ENCODE measurements around the gene USH1G.

USH1G gene

GRCh38 chr17:74904687-74905409 lies 18.2 kb downstream of the USH1G start:
- Histone ChIP-seq H3K9ac (no peak overlapping the region), H3K4me1 (peaks cover 19% of the 10 kb centered on the region), H3K4me2 (no peak overlapping the region), H3K36me3 (no peaks in the 10 kb centered on the region), H4K20me1 (no peaks in the 10 kb centered on the region), H3K4me3 (no peak overlapping the region), H3K27me3 (no peaks in the 10 kb centered on the region), H3K27ac (no peak overlapping the region), H3K9me3 (peaks cover 5% of the 10 kb centered on the region; the same call in 1 of the 2 replicates)
- no peak for TF ChIP-seq Cebpa-rat (IDR thresholded peaks at IDR 0.05)

GRCh38 chr17:74903671-74904070 lies 19.4 kb downstream of the USH1G start:
- Histone ChIP-seq H3K9ac (no peak overlapping the region), H3K9me3 (peaks cover 5% of the 10 kb centered on the region; the same call in 1 of the 2 replicates), H3K27me3 (no peaks in the 10 kb centered on the region), H3K4me3 (no peak overlapping the region), H3K4me1 (peaks cover 19% of the 10 kb centered on the region), H4K20me1 (no peaks in the 10 kb centered on the region), H3K27ac (no peak overlapping the region), H3K36me3 (no peaks in the 10 kb centered on the region), H3K4me2 (no peak overlapping the region)
- TF ChIP-seq Cebpa-rat (IDR thresholded peaks at IDR 0.05): no peak

- TF ChIP-seq Cebpa-rat (IDR thresholded peaks at IDR 0.05): no peak
- no peaks in the 10 kb centered on the region for H3K36me3 ChIP-seq
- no peaks in the 10 kb centered on the region for H3K27me3 ChIP-seq
- peaks cover 19% of the 10 kb centered on the region for H3K4me1 ChIP-seq
- no peaks in the 10 kb centered on the region for H4K20me1 ChIP-seq
- H3K27ac ChIP-seq: no peak overlapping the region
- no peak overlapping the region for H3K9ac ChIP-seq
- no peak overlapping the region for H3K4me3 ChIP-seq
- H3K4me2 ChIP-seq: no peak overlapping the region
- peaks cover 5% of the 10 kb centered on the region; the same call in 1 of the 2 replicates for H3K9me3 ChIP-seq
Measured at GRCh38 chr17:74903034-74903433, 20.0 kb downstream of the USH1G start.

- Histone ChIP-seq H3K27me3 (no peaks in the 10 kb centered on the region), H3K4me2 (peak overlapping the region; percentile 55), H3K9ac (no peak overlapping the region), H3K9me3 (no peaks in the 10 kb centered on the region), H3K4me1 (peaks cover 19% of the 10 kb centered on the region), H3K4me3 (no peak overlapping the region), H3K27ac (no peak overlapping the region), H4K20me1 (no peaks in the 10 kb centered on the region), H3K36me3 (no peaks in the 10 kb centered on the region)
- TF ChIP-seq Cebpa-rat (IDR thresholded peaks at IDR 0.05): no peak
Measured at GRCh38 chr17:74901353-74902135, 21.5 kb downstream of the USH1G start.

GRCh38 chr17:74900208-74900607 lies 22.8 kb downstream of the USH1G start:
- no peaks in the 10 kb centered on the region for H3K27me3 ChIP-seq
- peaks cover 19% of the 10 kb centered on the region for H3K4me1 ChIP-seq
- H3K4me2 ChIP-seq: no peak overlapping the region
- no peak overlapping the region for H3K4me3 ChIP-seq
- H3K36me3 ChIP-seq: no peaks in the 10 kb centered on the region
- TF ChIP-seq Cebpa-rat (IDR thresholded peaks at IDR 0.05): no peak
- no peak overlapping the region for H3K9ac ChIP-seq
- no peak overlapping the region for H3K27ac ChIP-seq
- H3K9me3 ChIP-seq: no peaks in the 10 kb centered on the region
- H4K20me1 ChIP-seq: no peaks in the 10 kb centered on the region

- Histone ChIP-seq H3K4me1 (peaks cover 19% of the 10 kb centered on the region), H3K27ac (no peak overlapping the region), H3K9ac (no peak overlapping the region), H3K4me2 (no peak overlapping the region), H3K36me3 (no peaks in the 10 kb centered on the region), H4K20me1 (no peaks in the 10 kb centered on the region), H3K9me3 (no peaks in the 10 kb centered on the region), H3K27me3 (peaks cover 9% of the 10 kb centered on the region; the same call in 1 of the 2 replicates), H3K4me3 (no peak overlapping the region)
- TF ChIP-seq Cebpa-rat (IDR thresholded peaks at IDR 0.05): no peak
Measured at GRCh38 chr17:74898376-74898946, 24.6 kb downstream of the USH1G start.

- H3K4me3 ChIP-seq: no peak overlapping the region
- no peak overlapping the region for H3K4me2 ChIP-seq
- H3K4me1 ChIP-seq: no peaks in the 10 kb centered on the region
- no peak overlapping the region for H3K9ac ChIP-seq
- H3K27me3 ChIP-seq: peaks cover 22% of the 10 kb centered on the region; the same call in 1 of the 2 replicates
- TF ChIP-seq Cebpa-rat (IDR thresholded peaks at IDR 0.05): no peak
- H3K9me3 ChIP-seq: no peaks in the 10 kb centered on the region
- no peaks in the 10 kb centered on the region for H3K36me3 ChIP-seq
- H4K20me1 ChIP-seq: no peaks in the 10 kb centered on the region
- H3K27ac ChIP-seq: no peak overlapping the region
Measured at GRCh38 chr17:74893936-74894671, 29.0 kb downstream of the USH1G start.

GRCh38 chr17:74892974-74893911 lies 29.8 kb downstream of the USH1G start, which contains the start of gene FADS6:
Gene FADS6, minus strand, starts transcription at chr17:74893633. Its CDS starts 38 bp downstream, at chr17:74893595.
- Histone ChIP-seq H3K36me3 (no peaks in the 10 kb centered on the region), H4K20me1 (no peaks in the 10 kb centered on the region), H3K4me1 (no peaks in the 10 kb centered on the region), H3K9ac (no peak within 1 kb of the TSS), H3K27me3 (peaks cover 22% of the 10 kb centered on the region; the same call in 1 of the 2 replicates), H3K9me3 (no peaks in the 10 kb centered on the region), H3K4me3 (no peak within 1 kb of the TSS), H3K27ac (no peak within 1 kb of the TSS), H3K4me2 (no peak within 1 kb of the TSS)
- TF ChIP-seq Cebpa-rat (IDR thresholded peaks at IDR 0.05): no peak

Measured in BLaER1 (cell line).